ENCODE measurements around the gene PDE4D.

The PDE4D gene

DNA sequence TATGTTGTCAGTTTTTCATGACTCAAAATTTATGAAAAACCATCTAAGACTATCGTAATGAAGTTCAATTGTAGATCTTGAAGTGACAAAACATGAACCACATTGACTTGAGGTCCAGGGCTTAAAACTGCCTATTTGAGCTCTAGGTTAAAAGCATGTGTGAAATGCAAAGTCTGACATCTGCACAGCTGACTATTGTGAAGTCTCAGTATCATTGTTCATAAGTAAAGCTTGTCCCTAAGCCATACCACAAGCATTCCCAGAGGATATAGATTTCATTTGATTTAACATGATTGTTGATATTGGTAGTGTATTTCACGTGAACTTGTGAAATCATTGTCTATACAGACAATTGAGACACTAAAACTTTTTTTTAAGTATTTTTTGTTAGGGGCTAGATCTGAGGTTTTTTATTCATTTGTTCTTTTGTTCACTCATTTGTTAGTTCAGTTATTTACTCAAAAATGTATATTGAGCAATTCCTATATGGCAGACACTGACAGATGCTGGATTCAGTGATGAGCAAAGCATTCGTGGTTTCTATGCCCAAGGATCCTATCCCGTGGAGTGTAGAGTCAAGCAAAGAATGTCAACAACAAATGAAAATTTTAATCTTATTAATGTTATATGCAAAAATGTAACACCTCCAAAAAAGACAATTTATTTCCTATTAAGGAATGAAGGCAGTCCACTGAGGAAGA is 825.4 kb downstream of the PDE4D start:
- TF ChIP-seq, protein P1, sequence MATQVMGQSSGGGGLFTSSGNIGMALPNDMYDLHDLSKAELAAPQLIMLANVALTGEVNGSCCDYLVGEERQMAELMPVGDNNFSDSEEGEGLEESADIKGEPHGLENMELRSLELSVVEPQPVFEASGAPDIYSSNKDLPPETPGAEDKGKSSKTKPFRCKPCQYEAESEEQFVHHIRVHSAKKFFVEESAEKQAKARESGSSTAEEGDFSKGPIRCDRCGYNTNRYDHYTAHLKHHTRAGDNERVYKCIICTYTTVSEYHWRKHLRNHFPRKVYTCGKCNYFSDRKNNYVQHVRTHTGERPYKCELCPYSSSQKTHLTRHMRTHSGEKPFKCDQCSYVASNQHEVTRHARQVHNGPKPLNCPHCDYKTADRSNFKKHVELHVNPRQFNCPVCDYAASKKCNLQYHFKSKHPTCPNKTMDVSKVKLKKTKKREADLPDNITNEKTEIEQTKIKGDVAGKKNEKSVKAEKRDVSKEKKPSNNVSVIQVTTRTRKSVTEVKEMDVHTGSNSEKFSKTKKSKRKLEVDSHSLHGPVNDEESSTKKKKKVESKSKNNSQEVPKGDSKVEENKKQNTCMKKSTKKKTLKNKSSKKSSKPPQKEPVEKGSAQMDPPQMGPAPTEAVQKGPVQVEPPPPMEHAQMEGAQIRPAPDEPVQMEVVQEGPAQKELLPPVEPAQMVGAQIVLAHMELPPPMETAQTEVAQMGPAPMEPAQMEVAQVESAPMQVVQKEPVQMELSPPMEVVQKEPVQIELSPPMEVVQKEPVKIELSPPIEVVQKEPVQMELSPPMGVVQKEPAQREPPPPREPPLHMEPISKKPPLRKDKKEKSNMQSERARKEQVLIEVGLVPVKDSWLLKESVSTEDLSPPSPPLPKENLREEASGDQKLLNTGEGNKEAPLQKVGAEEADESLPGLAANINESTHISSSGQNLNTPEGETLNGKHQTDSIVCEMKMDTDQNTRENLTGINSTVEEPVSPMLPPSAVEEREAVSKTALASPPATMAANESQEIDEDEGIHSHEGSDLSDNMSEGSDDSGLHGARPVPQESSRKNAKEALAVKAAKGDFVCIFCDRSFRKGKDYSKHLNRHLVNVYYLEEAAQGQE (IDR thresholded peaks at IDR 0.05; ENCODE audit: insufficient replicate concordance, low read depth), result no peak
- TF ChIP-seq SPI1 (IDR thresholded peaks at IDR 0.05; ENCODE audit: borderline replicate concordance, low read depth) (no peak), POLR2AphosphoS5 (IDR thresholded peaks at IDR 0.05; ENCODE audit: low read depth) (no peak), GABPA (IDR thresholded peaks at IDR 0.05; ENCODE audit: low read depth) (no peak)
- TF ChIP-seq, protein P2, sequence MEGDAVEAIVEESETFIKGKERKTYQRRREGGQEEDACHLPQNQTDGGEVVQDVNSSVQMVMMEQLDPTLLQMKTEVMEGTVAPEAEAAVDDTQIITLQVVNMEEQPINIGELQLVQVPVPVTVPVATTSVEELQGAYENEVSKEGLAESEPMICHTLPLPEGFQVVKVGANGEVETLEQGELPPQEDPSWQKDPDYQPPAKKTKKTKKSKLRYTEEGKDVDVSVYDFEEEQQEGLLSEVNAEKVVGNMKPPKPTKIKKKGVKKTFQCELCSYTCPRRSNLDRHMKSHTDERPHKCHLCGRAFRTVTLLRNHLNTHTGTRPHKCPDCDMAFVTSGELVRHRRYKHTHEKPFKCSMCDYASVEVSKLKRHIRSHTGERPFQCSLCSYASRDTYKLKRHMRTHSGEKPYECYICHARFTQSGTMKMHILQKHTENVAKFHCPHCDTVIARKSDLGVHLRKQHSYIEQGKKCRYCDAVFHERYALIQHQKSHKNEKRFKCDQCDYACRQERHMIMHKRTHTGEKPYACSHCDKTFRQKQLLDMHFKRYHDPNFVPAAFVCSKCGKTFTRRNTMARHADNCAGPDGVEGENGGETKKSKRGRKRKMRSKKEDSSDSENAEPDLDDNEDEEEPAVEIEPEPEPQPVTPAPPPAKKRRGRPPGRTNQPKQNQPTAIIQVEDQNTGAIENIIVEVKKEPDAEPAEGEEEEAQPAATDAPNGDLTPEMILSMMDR (IDR thresholded peaks at IDR 0.05; ENCODE audit: insufficient read depth, low read length), result no peak
- no peak for DNase-seq (ENCODE audit: low read depth in 1 of 2, low spot score in 1 of 2)
- H3K27ac ChIP-seq (replicated peaks), result no peak overlapping the region

DNA sequence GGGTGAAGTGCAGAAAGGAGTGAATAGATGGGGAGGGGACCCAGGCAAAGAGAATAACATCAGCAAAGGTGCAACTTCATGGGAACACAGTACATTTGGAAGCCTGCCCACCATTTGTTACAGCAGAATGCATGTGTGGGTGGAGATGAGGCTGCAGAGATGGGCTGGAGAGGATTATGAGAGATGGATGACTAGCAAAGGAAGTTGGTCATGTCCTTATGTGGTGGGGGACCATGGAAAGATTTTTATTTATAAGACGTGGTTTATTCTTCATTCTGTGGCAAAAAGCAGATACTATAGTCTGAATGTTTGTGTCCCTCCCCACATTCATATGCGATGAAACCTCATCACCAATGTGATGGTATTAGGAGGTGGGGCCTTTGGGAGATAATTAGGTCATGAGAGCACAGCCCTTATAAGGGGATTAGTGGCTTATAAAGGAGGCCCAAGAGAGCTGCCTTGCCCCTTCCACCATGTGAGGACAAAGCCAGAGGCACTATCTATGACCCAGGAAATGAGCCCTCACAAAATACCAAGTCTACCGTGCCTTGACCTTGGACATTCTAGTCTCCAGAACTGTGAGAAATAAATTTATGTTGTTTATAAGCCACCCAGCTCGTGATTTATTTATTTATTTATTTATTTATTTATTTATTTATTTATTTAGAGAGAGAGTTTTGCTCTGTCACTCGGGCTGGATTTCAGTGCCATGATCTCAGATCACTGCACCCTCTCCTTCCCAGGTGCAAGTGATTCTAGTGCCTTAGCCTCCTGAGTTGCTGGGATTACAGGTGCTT is 827.0 kb downstream of the PDE4D start:
- Histone ChIP-seq H3K4me3 (replicated peaks; ENCODE audit: insufficient read depth, low read length) (no peak overlapping the region), H3K27ac (replicated peaks) (no peak overlapping the region), H3K27me3 (ENCODE audit: insufficient read depth, poor library complexity, severe bottlenecking) (no peaks in the 10 kb centered on the region)
- DNase-seq (ENCODE audit: low read depth in 1 of 2, low spot score in 1 of 2), result no peak
- TF ChIP-seq SPI1 (IDR thresholded peaks at IDR 0.05; ENCODE audit: borderline replicate concordance, low read depth) (no peak), GABPA (IDR thresholded peaks at IDR 0.05; ENCODE audit: low read depth) (no peak), POLR2AphosphoS5 (IDR thresholded peaks at IDR 0.05; ENCODE audit: low read depth) (no peak)
- TF ChIP-seq, protein P2 (IDR thresholded peaks at IDR 0.05; ENCODE audit: insufficient read depth, low read length), result no peak
- TF ChIP-seq, protein P1 (IDR thresholded peaks at IDR 0.05; ENCODE audit: insufficient replicate concordance, low read depth), result no peak

More for the DNA sequence above, 825.4 kb downstream of the PDE4D start:
- Histone ChIP-seq H3K4me3 (replicated peaks; ENCODE audit: insufficient read depth, low read length) (no peak overlapping the region), H3K27me3 (ENCODE audit: insufficient read depth, poor library complexity, severe bottlenecking) (no peaks in the 10 kb centered on the region)

DNA sequence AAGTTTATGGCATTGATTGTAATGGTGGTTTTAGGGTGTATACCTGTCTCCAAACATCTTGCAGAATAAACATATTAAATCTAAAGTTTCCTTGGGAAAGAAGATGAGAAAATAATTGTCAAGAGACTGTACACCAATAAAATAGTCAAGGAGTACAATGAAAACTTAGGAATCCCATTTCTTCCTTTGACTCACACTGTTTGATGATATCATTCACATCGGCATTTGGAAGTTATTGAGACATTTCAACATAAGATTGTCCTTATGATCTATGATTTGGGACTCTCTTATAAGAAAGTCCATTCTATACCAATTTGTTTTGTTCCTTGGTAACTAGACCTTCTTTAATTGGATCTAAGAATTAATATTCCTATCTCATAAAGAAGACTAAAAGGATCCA is 828.0 kb downstream of the PDE4D start:
- TF ChIP-seq, protein P2 (IDR thresholded peaks at IDR 0.05; ENCODE audit: insufficient read depth, low read length), result no peak
- TF ChIP-seq POLR2AphosphoS5 (IDR thresholded peaks at IDR 0.05; ENCODE audit: low read depth), result no peak
- TF ChIP-seq SPI1 (IDR thresholded peaks at IDR 0.05; ENCODE audit: borderline replicate concordance, low read depth), result no peak
- no peak for TF ChIP-seq GABPA (IDR thresholded peaks at IDR 0.05; ENCODE audit: low read depth)
- TF ChIP-seq, protein P1 (IDR thresholded peaks at IDR 0.05; ENCODE audit: insufficient replicate concordance, low read depth), result no peak

More for the DNA sequence above, 828.0 kb downstream of the PDE4D start:
- Histone ChIP-seq H3K27ac (replicated peaks) (no peak overlapping the region), H3K27me3 (ENCODE audit: insufficient read depth, poor library complexity, severe bottlenecking) (no peaks in the 10 kb centered on the region), H3K4me3 (replicated peaks; ENCODE audit: insufficient read depth, low read length) (no peak overlapping the region)
- no peak for DNase-seq (ENCODE audit: low read depth in 1 of 2, low spot score in 1 of 2)
